OCI-LY3 (cell line): ENCODE data around the gene YBX2.

ENCODE experiments used
- H2AFZ ChIP-seq: fragments of 200-600, 300-600 bp; shearing (Covaris generic); 2 replicates; pipeline ENCODE4 v1.6.0; 2014; ENCODE audit warnings: antibody characterized with exemption, low read depth, low read length
- H3K27ac ChIP-seq: fragments of 200-600, 300-600 bp; sonication (generic); 2 replicates; pipeline ENCODE4 v1.5.1; 2014; ENCODE audit warnings: mild to moderate bottlenecking, low read length, moderate library complexity, mixed read lengths
- H3K27me3 ChIP-seq: fragments of 200-600, 300-600 bp; sonication (generic); 2 replicates; pipeline ENCODE4 v1.6.1; 2014; ENCODE audit warnings: low read depth, low read length, mixed read lengths
- H3K36me3 ChIP-seq: fragments of 200-600, 300-600 bp; sonication (generic); replicated peaks from 2 replicates; pipeline ENCODE3; 2014; ENCODE audit warnings: low read depth, low read length, mixed read lengths
- H3K4me1 ChIP-seq: fragments of 300-600, 200-600 bp; sonication (generic); 2 replicates; pipeline ENCODE4 v1.6.1; 2014; ENCODE audit warnings: low read length, mixed read lengths
- H3K4me2 ChIP-seq: fragments of 200-600, 300-600 bp; sonication (generic); 2 replicates; pipeline ENCODE4 v1.6.1; 2014; ENCODE audit warnings: low read length, mixed read lengths
- H3K4me3 ChIP-seq: fragments of 300-600, 200-600 bp; sonication (generic); 2 replicates; pipeline ENCODE4 v1.5.1; 2014; ENCODE audit warnings: antibody characterized with exemption, mild to moderate bottlenecking, low read length, moderate library complexity
- H3K79me2 ChIP-seq: fragments of 300-600, 200-600 bp; shearing (Covaris generic); 2 replicates; pipeline ENCODE4 v1.6.1; 2014; ENCODE audit warnings: mild to moderate bottlenecking, low read length, mixed read lengths
- H3K9ac ChIP-seq: fragments of 300-600, 200-600 bp; shearing (Covaris generic); 2 replicates; pipeline ENCODE4 v1.6.0; 2014; ENCODE audit warnings: mild to moderate bottlenecking, low read length, moderate library complexity
- H3K9me3 ChIP-seq: fragments of 200-600, 300-600 bp; shearing (Covaris generic); 2 replicates; pipeline ENCODE4 v1.6.1; 2014; ENCODE audit warnings: low read length, mixed read lengths; ENCODE audit not compliant: insufficient read depth
- H4K20me1 ChIP-seq: fragments of 200-600, 300-600 bp; sonication (generic); 2 replicates; pipeline ENCODE4 v1.6.1; 2016; ENCODE audit warnings: low read length, mixed read lengths; ENCODE audit not compliant: insufficient read depth
- EZH2phosphoT487 ChIP-seq: fragments of 200-600 bp; shearing (Covaris generic); IDR thresholded peaks from 2 replicates; pipeline ENCODE4 v1.6.1; 2018; ENCODE audit warnings: antibody characterized with exemption, mixed run types, low read depth
- TF ChIP-seq, protein P1 (sequence below): fragments of 200-600, 300-600 bp; sonication (generic); IDR thresholded peaks from 2 replicates; pipeline ENCODE4 v1.5.1; 2014; ENCODE audit warnings: antibody characterized with exemption, low read length, low read depth

Gene YBX2

DNA sequence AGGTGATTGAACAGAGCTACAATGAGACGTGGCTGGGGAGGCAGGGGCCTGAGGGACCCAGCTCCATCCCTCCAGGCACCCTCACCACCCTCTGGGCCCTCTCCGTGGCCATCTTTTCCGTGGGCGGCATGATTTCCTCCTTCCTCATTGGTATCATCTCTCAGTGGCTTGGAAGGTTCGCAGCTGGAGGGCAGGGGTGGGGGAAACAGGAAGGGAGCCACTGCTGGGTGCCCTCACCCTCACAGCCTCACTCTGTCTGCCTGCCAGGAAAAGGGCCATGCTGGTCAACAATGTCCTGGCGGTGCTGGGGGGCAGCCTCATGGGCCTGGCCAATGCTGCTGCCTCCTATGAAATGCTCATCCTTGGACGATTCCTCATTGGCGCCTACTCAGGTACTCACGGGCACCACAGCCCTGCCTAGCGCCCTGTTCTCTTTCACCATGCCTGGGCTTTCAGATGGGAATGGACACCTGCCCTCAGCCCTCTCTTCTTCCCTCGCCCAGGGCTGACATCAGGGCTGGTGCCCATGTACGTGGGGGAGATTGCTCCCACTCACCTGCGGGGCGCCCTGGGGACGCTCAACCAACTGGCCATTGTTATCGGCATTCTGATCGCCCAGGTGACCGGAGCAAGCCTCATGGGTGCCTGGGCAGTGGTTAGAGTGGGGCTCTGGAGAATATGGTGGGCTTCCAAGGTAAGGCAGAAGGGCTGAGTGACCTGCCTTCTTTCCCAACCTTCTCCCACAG, 10.8 kb downstream of the YBX2 start:
- Histone ChIP-seq H2AFZ (no peak overlapping the region), H3K27ac (no peak overlapping the region), H4K20me1 (no peaks in the 10 kb centered on the region), H3K9me3 (no peaks in the 10 kb centered on the region), H3K79me2 (no peaks in the 10 kb centered on the region), H3K27me3 (no peaks in the 10 kb centered on the region), H3K4me1 (peaks cover 15% of the 10 kb centered on the region), H3K36me3 (no peaks in the 10 kb centered on the region), H3K4me2 (no peak overlapping the region), H3K4me3 (no peak overlapping the region), H3K9ac (no peak overlapping the region)
- TF ChIP-seq, protein P1, sequence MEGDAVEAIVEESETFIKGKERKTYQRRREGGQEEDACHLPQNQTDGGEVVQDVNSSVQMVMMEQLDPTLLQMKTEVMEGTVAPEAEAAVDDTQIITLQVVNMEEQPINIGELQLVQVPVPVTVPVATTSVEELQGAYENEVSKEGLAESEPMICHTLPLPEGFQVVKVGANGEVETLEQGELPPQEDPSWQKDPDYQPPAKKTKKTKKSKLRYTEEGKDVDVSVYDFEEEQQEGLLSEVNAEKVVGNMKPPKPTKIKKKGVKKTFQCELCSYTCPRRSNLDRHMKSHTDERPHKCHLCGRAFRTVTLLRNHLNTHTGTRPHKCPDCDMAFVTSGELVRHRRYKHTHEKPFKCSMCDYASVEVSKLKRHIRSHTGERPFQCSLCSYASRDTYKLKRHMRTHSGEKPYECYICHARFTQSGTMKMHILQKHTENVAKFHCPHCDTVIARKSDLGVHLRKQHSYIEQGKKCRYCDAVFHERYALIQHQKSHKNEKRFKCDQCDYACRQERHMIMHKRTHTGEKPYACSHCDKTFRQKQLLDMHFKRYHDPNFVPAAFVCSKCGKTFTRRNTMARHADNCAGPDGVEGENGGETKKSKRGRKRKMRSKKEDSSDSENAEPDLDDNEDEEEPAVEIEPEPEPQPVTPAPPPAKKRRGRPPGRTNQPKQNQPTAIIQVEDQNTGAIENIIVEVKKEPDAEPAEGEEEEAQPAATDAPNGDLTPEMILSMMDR = no peak
- no peak for TF ChIP-seq EZH2phosphoT487

DNA sequence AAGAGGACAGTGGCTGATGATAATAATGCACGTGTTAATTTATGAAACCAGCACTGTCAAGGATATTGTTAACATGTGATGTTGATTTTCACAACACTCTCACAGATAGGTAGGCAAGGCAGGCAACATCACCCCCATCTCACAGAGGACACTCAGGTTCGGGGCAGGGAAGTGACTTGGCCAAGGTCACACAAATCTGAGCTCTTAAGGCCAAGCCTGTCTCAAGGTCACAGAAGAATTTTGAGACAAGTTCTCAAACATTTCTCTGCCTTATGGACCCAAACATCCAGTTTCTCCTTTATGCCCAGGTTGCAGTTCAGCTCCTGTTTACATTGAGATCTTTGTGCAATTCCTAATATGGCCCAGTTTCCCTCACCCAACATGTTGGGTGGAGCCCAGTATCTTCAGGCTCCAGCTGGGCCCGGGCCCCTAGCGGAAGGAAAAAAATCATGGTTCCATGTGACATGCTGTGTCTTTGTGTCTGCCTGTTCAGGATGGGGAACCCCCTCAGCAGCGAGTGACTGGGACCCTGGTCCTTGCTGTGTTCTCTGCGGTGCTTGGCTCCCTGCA, 11.6 kb downstream of the YBX2 start:
- Histone ChIP-seq H3K9ac (no peak overlapping the region), H4K20me1 (no peaks in the 10 kb centered on the region), H3K4me3 (no peak overlapping the region), H3K79me2 (no peaks in the 10 kb centered on the region), H3K27ac (no peak overlapping the region), H3K4me1 (peaks cover 15% of the 10 kb centered on the region), H2AFZ (0 out of 2 replicates have a peak overlapping the region, but pooled peaks have one; percentile 13), H3K4me2 (peak overlapping the region; percentile 41), H3K27me3 (no peaks in the 10 kb centered on the region), H3K9me3 (no peaks in the 10 kb centered on the region), H3K36me3 (no peaks in the 10 kb centered on the region)
- TF ChIP-seq, protein P1 = no peak
- TF ChIP-seq EZH2phosphoT487 = no peak

DNA sequence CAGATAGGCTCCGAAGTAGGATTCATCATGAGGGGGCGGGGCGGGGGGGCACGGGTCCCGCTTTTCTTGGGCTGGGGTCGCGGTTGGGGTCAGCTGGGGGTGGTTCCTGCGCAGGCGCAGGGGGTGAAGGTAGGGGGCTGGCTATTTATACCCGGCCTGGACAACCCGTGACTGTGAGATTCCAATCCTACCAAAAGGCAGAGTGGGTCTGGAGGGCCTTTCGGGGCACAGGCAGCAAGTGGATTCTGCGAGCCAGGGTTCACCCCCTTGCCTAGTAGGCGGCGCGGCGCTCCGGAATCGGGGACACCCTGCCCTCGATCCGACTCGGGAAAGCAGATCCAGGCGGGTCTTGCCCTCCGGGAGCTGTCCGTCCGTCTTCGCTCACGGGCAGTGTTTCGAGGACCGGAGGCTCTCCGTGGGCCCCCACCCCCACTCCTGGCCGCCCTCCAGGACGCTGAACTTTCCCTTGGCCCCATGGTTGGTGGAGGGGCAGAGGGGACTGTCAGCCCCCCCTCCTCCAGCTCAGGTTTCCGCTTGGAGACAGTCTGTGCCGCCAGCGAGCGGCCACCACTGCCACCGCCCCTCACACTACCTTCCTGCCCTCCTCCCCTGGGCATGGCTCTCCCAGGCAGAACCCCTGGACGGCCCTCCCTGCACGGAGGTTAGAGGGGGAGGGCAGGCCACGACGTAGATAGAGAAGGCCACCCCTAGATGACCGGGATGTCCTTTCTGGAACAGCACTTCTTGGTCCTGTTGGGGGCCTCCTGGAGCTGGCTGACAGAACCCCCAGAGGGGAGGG, 12.3 kb downstream of the YBX2 start:
- Histone ChIP-seq H3K9me3 (no peaks in the 10 kb centered on the region), H3K79me2 (no peaks in the 10 kb centered on the region), H3K27me3 (no peaks in the 10 kb centered on the region), H2AFZ (no peak overlapping the region), H3K4me2 (peak overlapping the region; percentile 99), H4K20me1 (no peaks in the 10 kb centered on the region), H3K4me1 (peaks cover 15% of the 10 kb centered on the region), H3K27ac (no peak overlapping the region), H3K9ac (no peak overlapping the region), H3K36me3 (no peaks in the 10 kb centered on the region), H3K4me3 (peak overlapping the region; percentile 84)
- no peak for TF ChIP-seq EZH2phosphoT487
- TF ChIP-seq, protein P1 = no peak
